AG04450 (cell line): ENCODE data around the gene IPP. TPM values are rescaled to one million over a fixed set of nuclear protein-coding genes. Genes with fewer than 3 reads are reported as not detected.

ENCODE experiments used
- CTCF ChIA-PET: fragments of 300-600, 350-600 bp; formaldehyde crosslinking; extraction: SDS; loops from one replicate; lab custom pipeline; 2022; ENCODE audit warnings: antibody characterized with exemption, inconsistent platforms; lab: Charles Lee
- POLR2A ChIA-PET: fragments of 350-600 bp; formaldehyde crosslinking; extraction: SDS; loops from one replicate; lab custom pipeline; 2021; ENCODE audit warnings: antibody characterized with exemption, inconsistent platforms; lab: Yijun Ruan, JAX
- DNase-seq: peaks from one replicate; pipeline ENCODE4 v3.0.0-alpha.2; 2011; ENCODE audit warnings: low read depth, low spot score
- H3K27ac ChIP-seq: one replicate; pipeline ENCODE4 v1.5.1; 2012; ENCODE audit warnings: low read depth, low read length, control low read depth
- H3K27me3 ChIP-seq: one replicate; pipeline ENCODE4 v1.6.0; 2012; ENCODE audit warnings: low read length; ENCODE audit not compliant: control insufficient read depth, insufficient read depth
- H3K4me3 ChIP-seq: 2 replicates; pipeline ENCODE4 v1.5.1; 2011; ENCODE audit warnings: mild to moderate bottlenecking, low read depth, low read length, control low read depth
- H3K9me3 ChIP-seq: 2 replicates; pipeline ENCODE4 v1.5.1; 2012; ENCODE audit warnings: low read length; ENCODE audit not compliant: control insufficient read depth, insufficient read depth
- polyA minus RNA-seq: library from RNA; depleted of rRNA, polyadenylated mRNA; stranded (reverse); fragments of >200 nt; gene quantifications from 2 replicates; pipeline ENCODE4 v1.2.3, GENCODE V29; 2011; rRNA and poly(A)+ RNA removed
- polyA plus RNA-seq: library from polyadenylated mRNA; depleted of rRNA; stranded (reverse); fragments of >200 nt; gene quantifications from 2 replicates; pipeline ENCODE4 v1.2.3, GENCODE V29; 2011; rRNA removed
- TF ChIP-seq, protein P1 (sequence below): IDR thresholded peaks from 2 replicates; pipeline ENCODE4 v1.5.1; 2011; ENCODE audit warnings: low read depth, low read length, control low read depth, inconsistent platforms

IPP gene
- polyA plus RNA-seq (10.3 and 13.6 TPM in 2 replicates), polyA minus RNA-seq (9.8 and 13.6 TPM in 2 replicates)

DNA sequence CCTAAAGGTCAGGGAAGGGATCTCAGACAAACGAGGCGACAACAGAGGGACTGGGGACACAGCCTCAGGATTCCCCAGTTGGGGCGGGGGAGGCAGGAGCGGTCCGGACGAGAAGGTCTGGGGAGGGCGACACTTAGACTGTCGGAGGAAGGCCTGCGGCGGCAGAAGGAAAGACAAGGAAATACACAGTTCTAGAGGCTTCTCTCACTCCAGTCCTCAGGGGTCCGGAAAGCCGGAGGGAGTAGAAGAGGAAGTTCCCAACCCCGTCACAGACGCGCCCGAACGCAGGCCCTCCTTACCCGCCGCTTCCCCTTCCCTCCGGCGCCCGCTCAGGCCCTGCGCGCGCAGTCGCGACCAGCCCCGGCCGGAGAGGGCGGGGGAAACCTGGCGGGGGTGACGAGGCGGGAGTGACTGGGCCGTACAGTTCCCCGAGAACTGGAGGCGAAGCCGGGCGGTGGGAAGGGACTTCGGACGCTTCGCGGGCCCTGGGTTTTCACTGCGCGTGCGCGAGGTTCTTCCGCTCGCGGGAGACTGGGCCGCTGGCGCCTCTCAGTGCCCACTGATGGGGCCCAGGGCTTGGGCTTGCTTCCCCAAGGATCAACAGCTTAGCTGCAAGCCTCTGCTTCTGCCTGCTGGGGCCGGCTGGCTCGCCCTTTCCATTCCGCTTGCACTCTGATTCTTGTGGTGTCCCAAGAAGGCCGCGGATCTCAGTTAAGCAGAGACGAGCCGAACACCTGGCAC, at the start of gene IPP:
IPP (minus strand) TSS at position 356 of the 741 bp plus-strand sequence. CDS start 4,242 bp downstream, outside the sequence.
- TF ChIP-seq, protein P1, sequence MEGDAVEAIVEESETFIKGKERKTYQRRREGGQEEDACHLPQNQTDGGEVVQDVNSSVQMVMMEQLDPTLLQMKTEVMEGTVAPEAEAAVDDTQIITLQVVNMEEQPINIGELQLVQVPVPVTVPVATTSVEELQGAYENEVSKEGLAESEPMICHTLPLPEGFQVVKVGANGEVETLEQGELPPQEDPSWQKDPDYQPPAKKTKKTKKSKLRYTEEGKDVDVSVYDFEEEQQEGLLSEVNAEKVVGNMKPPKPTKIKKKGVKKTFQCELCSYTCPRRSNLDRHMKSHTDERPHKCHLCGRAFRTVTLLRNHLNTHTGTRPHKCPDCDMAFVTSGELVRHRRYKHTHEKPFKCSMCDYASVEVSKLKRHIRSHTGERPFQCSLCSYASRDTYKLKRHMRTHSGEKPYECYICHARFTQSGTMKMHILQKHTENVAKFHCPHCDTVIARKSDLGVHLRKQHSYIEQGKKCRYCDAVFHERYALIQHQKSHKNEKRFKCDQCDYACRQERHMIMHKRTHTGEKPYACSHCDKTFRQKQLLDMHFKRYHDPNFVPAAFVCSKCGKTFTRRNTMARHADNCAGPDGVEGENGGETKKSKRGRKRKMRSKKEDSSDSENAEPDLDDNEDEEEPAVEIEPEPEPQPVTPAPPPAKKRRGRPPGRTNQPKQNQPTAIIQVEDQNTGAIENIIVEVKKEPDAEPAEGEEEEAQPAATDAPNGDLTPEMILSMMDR, result peak; percentile 22; the same call in 1 of the 2 replicates

DNA sequence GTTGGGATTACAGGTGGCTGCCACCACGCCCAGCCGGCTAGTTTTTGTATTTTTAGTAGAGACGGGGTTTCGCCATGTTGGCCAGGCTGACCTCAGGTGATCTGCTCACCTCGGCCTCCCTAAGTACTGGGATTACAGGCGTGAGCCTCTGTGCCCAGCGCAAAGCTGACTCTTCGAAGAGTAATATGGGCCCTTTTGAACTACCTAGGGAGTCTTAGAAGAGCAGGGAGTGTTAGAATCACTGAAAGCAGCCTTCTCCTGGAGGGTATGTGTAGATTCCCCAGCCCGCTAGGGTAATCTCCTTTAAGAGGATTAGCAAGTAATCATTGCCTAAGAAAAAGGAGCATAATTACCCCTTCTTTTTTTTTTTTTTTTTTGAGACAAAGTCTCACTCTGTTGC, 46.5 kb upstream of the IPP start:
- Histone ChIP-seq H3K9me3 (no peaks in the 10 kb centered on the region), H3K27me3 (no peaks in the 10 kb centered on the region), H3K27ac (no peak overlapping the region), H3K4me3 (no peak overlapping the region)
- POLR2A ChIA-PET, result interaction anchor here (0.5 kb wide), 1 partner anchor 16 kb away, joined by 3 read pairs; no protein-coding TSS in a partner anchor
- CTCF ChIA-PET, result no interaction called here
- no peak for DNase-seq
- TF ChIP-seq, protein P1, result no peak

More for the DNA sequence above, at the start of gene IPP:
- POLR2A ChIA-PET, result interaction anchor here (0.6 kb wide), 1 partner anchor 799 kb away, joined by 5 read pairs; no protein-coding TSS in a partner anchor
- Histone ChIP-seq H3K9me3 (peaks cover 7% of the 10 kb centered on the region), H3K27ac (peak within 1 kb of the TSS; percentile 87), H3K27me3 (no peaks in the 10 kb centered on the region), H3K4me3 (peak within 1 kb of the TSS; percentile 64)
- CTCF ChIA-PET, result no interaction called here
- DNase-seq, result peak; percentile 94

DNA sequence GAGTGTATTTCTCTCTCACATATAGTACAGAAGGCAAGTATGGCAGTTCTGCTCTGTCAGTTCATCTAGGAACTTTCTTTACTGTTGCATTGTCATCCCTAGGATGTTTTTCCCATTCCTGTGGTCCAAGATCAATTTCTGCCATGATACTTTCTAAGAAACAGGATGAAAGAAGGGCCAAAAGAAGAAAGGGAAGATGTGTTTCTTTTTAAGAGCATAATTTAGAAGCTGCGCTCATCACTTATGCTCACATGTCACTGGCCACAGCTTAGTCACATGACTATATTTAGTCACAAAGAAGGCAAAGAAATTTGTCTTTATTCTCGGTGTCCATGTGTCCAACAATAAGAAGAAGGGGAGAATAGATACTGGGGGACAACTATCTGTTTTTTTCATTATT, 45.9 kb upstream of the IPP start:
- TF ChIP-seq, protein P1, result no peak
- ChIA-PET CTCF (no interaction called here), POLR2A (no interaction called here)
- Histone ChIP-seq H3K4me3 (no peak overlapping the region), H3K27ac (no peak overlapping the region), H3K27me3 (no peaks in the 10 kb centered on the region), H3K9me3 (no peaks in the 10 kb centered on the region)
- no peak for DNase-seq

DNA sequence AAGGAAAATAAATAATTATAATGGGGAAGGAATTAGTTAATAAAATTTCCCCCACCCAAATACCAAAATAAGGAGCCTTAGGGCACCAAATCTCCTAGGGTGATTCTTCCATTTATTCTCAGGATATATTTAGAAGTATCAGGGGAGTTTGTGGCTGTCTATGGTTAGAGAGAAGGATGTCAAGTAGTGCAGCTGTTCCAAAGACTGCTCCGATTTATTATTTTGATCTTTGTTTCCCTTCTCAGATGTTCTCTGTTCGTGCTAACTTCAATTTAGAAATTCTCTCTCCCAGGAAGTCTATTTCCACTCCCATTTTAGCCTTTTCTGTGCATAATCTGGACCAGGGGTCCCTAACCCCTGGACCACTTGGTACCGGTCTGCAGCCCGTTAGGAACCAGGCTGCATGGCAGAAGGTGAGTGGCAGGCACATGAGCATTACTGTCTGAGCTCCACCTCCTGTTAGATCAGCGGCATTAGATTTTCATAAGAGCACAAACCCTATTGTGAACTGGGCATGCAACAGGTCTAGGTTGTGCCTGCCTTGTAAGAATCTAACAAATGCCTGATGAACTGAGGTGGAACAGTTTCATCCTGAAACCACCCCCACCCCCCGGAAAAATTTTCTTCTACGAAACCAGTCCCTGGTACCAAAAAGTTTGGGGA, 43.6 kb upstream of the IPP start:
- POLR2A ChIA-PET, result no interaction called here
- Histone ChIP-seq H3K4me3 (no peak overlapping the region), H3K27me3 (no peaks in the 10 kb centered on the region), H3K27ac (no peak overlapping the region), H3K9me3 (no peaks in the 10 kb centered on the region)
- TF ChIP-seq, protein P1, result no peak
- DNase-seq, result no peak
- CTCF ChIA-PET, result interaction anchor here (0.6 kb wide), 1 partner anchor 86 kb away, joined by 4 read pairs; no protein-coding TSS in a partner anchor

DNA sequence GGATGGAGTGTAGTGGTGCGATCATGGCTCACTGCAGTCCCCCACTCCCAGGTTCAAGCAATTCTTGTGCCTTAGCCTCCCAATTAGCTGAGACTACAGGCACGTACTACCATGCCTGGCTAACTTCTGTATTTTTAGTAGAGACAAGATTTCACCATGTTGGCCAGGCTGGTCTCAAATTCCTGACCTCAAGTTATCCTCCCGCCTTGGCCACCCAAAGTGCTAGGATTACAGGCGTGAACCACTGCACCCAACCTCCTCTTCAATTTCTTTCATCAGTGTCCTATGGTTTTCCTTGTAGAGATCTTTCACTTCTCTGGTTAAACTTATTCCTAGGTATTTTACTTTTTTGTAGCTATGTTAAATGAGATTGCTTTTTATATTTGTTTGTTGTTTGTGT, 42.3 kb upstream of the IPP start:
- Histone ChIP-seq H3K4me3 (no peak overlapping the region), H3K27me3 (no peaks in the 10 kb centered on the region), H3K9me3 (no peaks in the 10 kb centered on the region), H3K27ac (no peak overlapping the region)
- ChIA-PET POLR2A (no interaction called here), CTCF (no interaction called here)
- TF ChIP-seq, protein P1, result no peak
- no peak for DNase-seq
